ENCODE data around the gene EN1. TPM values are rescaled to one million over a fixed set of nuclear protein-coding genes. Genes with fewer than 3 reads are reported as not detected.

EN1 gene
- total and polyA plus RNA-seq, 7 experiments from 2014 or later, result not detected

DNA sequence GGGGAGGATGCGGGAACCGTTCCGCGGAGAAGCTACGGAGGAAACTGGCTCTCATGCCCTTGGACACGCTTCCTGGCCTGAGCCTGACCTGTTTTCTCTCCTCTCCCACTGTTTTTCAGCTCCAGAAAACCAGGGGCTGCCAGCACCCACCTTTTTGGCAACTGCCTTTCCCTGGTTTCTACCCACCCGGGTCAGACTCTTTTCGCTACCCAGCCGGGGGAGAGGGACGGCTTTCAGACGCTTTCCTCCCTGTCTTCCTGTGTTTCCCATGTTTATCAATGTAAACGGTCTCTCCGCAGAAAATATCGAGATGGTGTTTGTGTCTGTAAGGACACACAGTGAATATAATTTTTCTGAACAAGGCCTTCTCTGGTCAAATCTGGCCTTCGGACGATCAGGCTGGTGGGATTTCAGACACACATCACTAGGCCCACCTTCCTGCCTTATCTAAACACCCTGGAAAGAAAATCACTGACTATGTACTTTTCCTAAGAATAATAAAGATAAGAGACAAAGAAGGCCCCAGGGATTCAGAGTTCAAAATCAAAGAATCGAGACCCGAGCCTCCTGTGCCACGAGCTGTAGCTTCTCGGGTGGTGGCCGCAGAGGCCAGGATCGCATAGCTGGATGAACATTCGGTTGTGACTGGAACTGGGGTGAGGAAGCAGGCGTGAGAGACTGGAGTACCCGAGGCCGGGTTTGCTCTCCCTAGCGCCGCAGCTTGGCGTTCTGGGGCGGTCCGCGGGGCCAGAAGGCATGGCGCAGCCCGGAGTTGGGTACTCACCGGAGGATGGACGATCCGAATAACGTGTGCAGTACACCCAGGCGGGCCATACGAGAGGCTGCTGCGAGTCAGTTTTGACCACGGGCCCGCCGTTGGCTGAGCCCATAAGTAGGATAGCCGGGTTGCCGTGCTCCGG, 1.7 kb downstream of the EN1 start:
- H3K4me1 Mint-ChIP-seq, result peaks cover 14 to 75% (median 45%) of the 10 kb centered on the region in 7 donors
- Histone ChIP-seq H3K27me3 (ENCODE audit: control insufficient read depth in 2 of 2, insufficient read depth in 2 of 2, low read length in 2 of 2) (peaks cover 13 to 45% of the 10 kb centered on the region in 2 donors), H3K4me3 (ENCODE audit: low read length) (no peak overlapping the region), H3K4me1 (ENCODE audit: control insufficient read depth in 2 of 2, insufficient read depth in 2 of 2, low read length in 2 of 2) (peaks cover 3 to 9% of the 10 kb centered on the region in 2 donors), H3K9me3 (ENCODE audit: control insufficient read depth in 2 of 3, low read length in 3 of 3) (no peaks in the 10 kb centered on the region), H3K36me3 (ENCODE audit: control insufficient read depth in 2 of 3, insufficient read depth in 3 of 3, low read length in 3 of 3) (no peaks in the 10 kb centered on the region), H3K27ac (ENCODE audit: low read depth, low read length) (no peak overlapping the region)
- DNase-seq (no peak), ATAC-seq (no peak)
- intact Hi-C loops (cut with micrococcal nuclease), result loop anchor here in 1 of 2 donors (1.0 kb wide), 1 partner anchor 10 kb away; no protein-coding TSS in a partner anchor
- H3K4me3 Mint-ChIP-seq, result peak overlapping the region; percentile 45 to 86 (median 73)
- peak overlapping the region in 2 of 9 donors; percentile 63 to 65 for H3K27ac Mint-ChIP-seq
- POLR2A ChIA-PET, result no interaction called here
- peaks cover 0 to 10% (median 0%) of the 10 kb centered on the region in 11 donors for H3K9me3 Mint-ChIP-seq
- H3K36me3 Mint-ChIP-seq, result peaks cover 0 to 3% (median 0%) of the 10 kb centered on the region in 5 donors
- CTCF ChIA-PET, result interaction anchor here (1.6 kb wide), 1 partner anchor 10 kb away, joined by 3 read pairs; no protein-coding TSS in a partner anchor
- peaks cover 81 to 88% (median 83%) of the 10 kb centered on the region in 5 donors for H3K27me3 Mint-ChIP-seq

DNA sequence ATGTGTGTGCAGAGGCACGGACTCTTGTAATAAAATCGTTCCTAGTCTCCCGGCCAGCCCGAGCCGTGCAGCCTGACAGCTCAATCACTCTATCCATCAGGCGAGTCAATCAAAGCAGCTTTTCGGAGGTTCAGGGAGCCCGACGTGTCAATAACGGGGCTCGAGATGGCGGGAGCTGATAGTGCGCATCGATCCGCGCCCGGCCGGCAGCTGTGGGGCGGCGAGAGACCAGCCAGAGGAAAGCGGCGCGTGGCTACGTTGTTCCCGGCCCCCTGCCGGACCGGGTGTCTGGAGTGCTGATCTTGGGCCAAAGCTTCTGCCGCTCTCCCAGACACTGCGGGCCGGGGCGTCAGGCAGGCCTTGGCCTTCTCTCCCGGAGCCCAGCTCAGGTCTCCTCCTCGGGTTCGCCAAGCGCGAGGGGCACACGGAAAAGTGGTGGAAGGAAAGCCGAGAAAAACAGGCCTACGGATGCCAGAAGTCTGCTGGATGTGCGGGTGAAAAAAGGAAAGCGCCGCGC, 2.4 kb downstream of the EN1 start:
- Histone ChIP-seq H3K27ac (ENCODE audit: low read depth, low read length) (no peak overlapping the region), H3K4me3 (ENCODE audit: low read length) (no peak overlapping the region), H3K27me3 (ENCODE audit: control insufficient read depth in 2 of 2, insufficient read depth in 2 of 2, low read length in 2 of 2) (peaks cover 15 to 45% of the 10 kb centered on the region in 2 donors), H3K36me3 (ENCODE audit: control insufficient read depth in 2 of 3, insufficient read depth in 3 of 3, low read length in 3 of 3) (no peaks in the 10 kb centered on the region), H3K4me1 (ENCODE audit: control insufficient read depth in 2 of 2, insufficient read depth in 2 of 2, low read length in 2 of 2) (peaks cover 3 to 9% of the 10 kb centered on the region in 2 donors), H3K9me3 (ENCODE audit: control insufficient read depth in 2 of 3, low read length in 3 of 3) (no peaks in the 10 kb centered on the region)
- ChIA-PET POLR2A (no interaction called here), CTCF (no interaction called here)
- H3K27ac Mint-ChIP-seq, result peak overlapping the region in 1 of 9 donors; percentile 63
- ATAC-seq, result no peak
- H3K27me3 Mint-ChIP-seq, result peaks cover 81 to 88% (median 83%) of the 10 kb centered on the region in 5 donors
- H3K9me3 Mint-ChIP-seq, result peaks cover 0 to 10% (median 0%) of the 10 kb centered on the region in 11 donors
- DNase-seq, result no peak
- H3K36me3 Mint-ChIP-seq, result peaks cover 0 to 3% (median 0%) of the 10 kb centered on the region in 5 donors
- intact Hi-C loops (cut with micrococcal nuclease), result no loop called here
- H3K4me3 Mint-ChIP-seq, result peak overlapping the region in 9 of 10 donors; percentile 27 to 86 (median 54)
- peaks cover 14 to 72% (median 45%) of the 10 kb centered on the region in 7 donors for H3K4me1 Mint-ChIP-seq

DNA sequence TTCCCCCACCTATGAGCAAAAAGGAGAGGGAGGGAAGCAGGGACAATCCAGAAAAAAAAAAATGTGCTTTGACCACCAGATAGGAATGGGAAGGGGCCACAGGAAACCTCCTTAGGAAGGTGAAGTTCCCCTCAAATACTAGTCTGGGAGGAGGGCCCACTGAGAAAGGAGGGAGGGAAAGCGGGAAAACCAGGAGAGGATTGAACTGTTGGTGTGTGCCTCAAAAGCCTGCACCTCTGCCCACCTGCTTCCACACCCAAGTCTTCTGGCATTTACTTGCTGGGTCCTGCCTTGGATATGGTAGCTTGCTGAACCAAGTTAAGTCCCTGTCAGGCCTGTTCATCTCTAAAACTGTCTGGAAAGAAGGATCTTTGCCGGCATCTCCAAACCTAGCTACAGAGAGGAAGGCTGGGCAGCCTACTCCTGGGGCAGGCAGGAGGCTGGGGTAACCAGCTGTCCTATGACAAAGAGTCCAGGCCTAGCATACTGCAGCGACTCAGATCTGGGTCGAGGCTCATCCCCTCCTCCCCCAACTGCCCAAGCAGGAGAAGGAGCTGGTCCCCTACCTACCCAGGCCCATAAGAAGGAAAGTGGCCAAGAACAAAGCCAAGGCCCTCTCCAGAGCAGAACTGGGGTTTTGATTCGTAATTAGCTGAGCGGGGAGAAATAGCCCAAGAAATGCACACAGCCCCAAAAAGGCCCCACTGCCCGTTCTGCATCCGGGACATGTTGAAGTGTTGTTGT, 3.0 kb downstream of the EN1 start:
- no peak overlapping the region for H3K27ac Mint-ChIP-seq
- DNase-seq, result no peak
- no peak for ATAC-seq
- peaks cover 14 to 72% (median 45%) of the 10 kb centered on the region in 7 donors for H3K4me1 Mint-ChIP-seq
- ChIA-PET CTCF (no interaction called here), POLR2A (no interaction called here)
- intact Hi-C loops (cut with micrococcal nuclease), result no loop called here
- peaks cover 3 to 9% of the 10 kb centered on the region in 2 donors for H3K4me1 ChIP-seq (ENCODE audit: control insufficient read depth in 2 of 2, insufficient read depth in 2 of 2, low read length in 2 of 2)
- H3K4me3 Mint-ChIP-seq, result peak overlapping the region in 8 of 10 donors; percentile 17 to 90 (median 53)
- no peaks in the 10 kb centered on the region for H3K36me3 ChIP-seq (ENCODE audit: control insufficient read depth in 2 of 3, insufficient read depth in 3 of 3, low read length in 3 of 3)
- no peaks in the 10 kb centered on the region for H3K9me3 ChIP-seq (ENCODE audit: control insufficient read depth in 2 of 3, low read length in 3 of 3)
- H3K27me3 Mint-ChIP-seq, result peaks cover 83 to 88% (median 84%) of the 10 kb centered on the region in 5 donors
- no peak overlapping the region for H3K27ac ChIP-seq (ENCODE audit: low read depth, low read length)
- no peak overlapping the region for H3K4me3 ChIP-seq (ENCODE audit: low read length)
- peaks cover 0 to 3% (median 0%) of the 10 kb centered on the region in 5 donors for H3K36me3 Mint-ChIP-seq
- H3K27me3 ChIP-seq (ENCODE audit: control insufficient read depth in 2 of 2, insufficient read depth in 2 of 2, low read length in 2 of 2), result peaks cover 15 to 44% of the 10 kb centered on the region in 2 donors
- H3K9me3 Mint-ChIP-seq, result peaks cover 0 to 10% (median 0%) of the 10 kb centered on the region in 11 donors

DNA sequence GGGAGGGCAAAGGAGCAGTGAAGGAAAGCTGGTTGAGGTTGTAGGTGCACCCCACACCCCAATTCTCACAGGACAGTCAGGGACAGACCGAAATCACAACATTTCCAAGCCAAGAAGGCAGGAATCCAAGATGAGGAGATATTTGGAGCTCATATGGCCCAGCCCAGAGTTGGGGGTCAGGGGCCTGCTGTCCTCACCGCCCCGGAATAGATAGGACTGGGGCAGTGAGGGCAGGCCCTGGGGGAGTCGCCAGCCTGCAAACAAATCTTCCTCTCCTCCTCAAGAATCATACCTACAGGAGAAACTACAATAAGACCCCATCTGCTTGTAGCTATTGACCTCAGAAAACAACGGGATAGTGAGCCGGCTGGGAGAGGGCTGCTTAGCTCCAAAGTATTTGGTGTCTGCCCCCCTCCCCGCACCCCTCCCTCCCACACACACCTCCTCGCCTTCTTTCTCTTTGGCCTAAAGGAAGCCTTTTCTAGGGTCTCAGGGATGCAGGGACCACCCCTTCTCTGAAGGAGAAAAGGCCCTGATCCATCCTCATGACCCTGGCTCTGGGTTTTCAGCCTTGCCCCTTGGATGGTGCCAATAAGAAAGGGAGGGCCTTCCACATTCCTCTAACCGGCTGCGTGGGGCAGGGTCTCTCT, 3.8 kb downstream of the EN1 start:
- peak overlapping the region in 8 of 10 donors; percentile 10 to 90 (median 68) for H3K4me3 Mint-ChIP-seq
- H3K36me3 Mint-ChIP-seq, result peaks cover 0 to 3% (median 0%) of the 10 kb centered on the region in 5 donors
- H3K4me3 ChIP-seq (ENCODE audit: low read length), result no peak overlapping the region
- H3K4me1 Mint-ChIP-seq, result peaks cover 14 to 67% (median 41%) of the 10 kb centered on the region in 7 donors
- H3K27ac ChIP-seq (ENCODE audit: low read depth, low read length), result no peak overlapping the region
- POLR2A ChIA-PET, result no interaction called here
- DNase-seq (no peak), ATAC-seq (no peak)
- peaks cover 0 to 8% (median 0%) of the 10 kb centered on the region in 11 donors for H3K9me3 Mint-ChIP-seq
- no peaks in the 10 kb centered on the region for H3K36me3 ChIP-seq (ENCODE audit: control insufficient read depth in 2 of 3, insufficient read depth in 3 of 3, low read length in 3 of 3)
- peaks cover 15 to 36% of the 10 kb centered on the region in 2 donors for H3K27me3 ChIP-seq (ENCODE audit: control insufficient read depth in 2 of 2, insufficient read depth in 2 of 2, low read length in 2 of 2)
- no peaks in the 10 kb centered on the region for H3K9me3 ChIP-seq (ENCODE audit: control insufficient read depth in 2 of 3, low read length in 3 of 3)
- intact Hi-C loops (cut with micrococcal nuclease), result no loop called here
- peaks cover 81 to 87% (median 84%) of the 10 kb centered on the region in 5 donors for H3K27me3 Mint-ChIP-seq
- H3K4me1 ChIP-seq (ENCODE audit: control insufficient read depth in 2 of 2, insufficient read depth in 2 of 2, low read length in 2 of 2), result peaks cover 3 to 9% of the 10 kb centered on the region in 2 donors
- H3K27ac Mint-ChIP-seq, result peak overlapping the region in 1 of 9 donors; percentile 71
- CTCF ChIA-PET, result no interaction called here

DNA sequence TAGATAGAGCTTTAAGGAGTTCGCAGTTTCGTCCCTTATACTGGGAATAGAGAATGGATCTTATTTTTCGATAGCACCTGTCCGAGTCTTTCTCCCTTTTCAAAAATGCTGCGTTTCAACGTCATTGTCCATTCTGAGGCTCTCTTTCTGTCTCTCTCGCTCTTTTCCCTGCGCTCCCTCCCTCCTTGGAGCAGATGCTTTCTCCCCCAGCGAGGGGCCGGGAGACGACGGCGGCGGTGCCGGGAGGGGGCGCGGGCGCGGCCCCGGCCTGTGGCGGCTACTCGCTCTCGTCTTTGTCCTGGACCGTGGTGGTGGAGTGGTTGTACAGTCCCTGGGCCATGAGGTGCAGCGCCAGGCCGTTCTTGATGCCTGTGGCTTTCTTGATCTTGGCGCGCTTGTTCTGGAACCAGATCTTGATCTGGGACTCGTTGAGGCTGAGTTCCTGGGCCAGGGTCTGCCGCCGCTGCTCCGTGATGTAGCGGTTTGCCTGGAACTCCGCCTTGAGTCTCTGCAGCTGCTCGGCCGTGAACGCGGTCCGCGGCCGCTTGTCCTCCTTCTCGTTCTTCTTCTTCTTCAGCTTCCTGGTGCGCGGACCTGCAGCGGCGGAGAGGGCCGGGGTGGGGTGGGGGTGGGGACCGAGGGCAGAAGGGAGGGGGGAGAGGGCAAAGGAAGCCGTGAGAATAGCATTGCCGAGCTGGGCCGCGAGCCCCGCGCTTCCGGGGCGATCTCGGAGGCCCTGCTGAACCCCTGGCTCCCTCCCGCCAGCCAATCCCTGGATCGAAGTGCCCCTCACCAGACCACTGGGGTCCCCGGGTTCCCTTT, 4.6 kb downstream of the EN1 start:
- no peak overlapping the region for H3K27ac Mint-ChIP-seq
- peaks cover 15 to 31% of the 10 kb centered on the region in 2 donors for H3K27me3 ChIP-seq (ENCODE audit: control insufficient read depth in 2 of 2, insufficient read depth in 2 of 2, low read length in 2 of 2)

More for the DNA sequence above, 4.6 kb downstream of the EN1 start:
- Mint-ChIP-seq H3K27me3 (peaks cover 79 to 89% (median 86%) of the 10 kb centered on the region in 5 donors), H3K4me1 (peaks cover 9 to 60% (median 36%) of the 10 kb centered on the region in 7 donors), H3K9me3 (peaks cover 0 to 6% (median 0%) of the 10 kb centered on the region in 11 donors), H3K36me3 (peaks cover 0 to 1% (median 0%) of the 10 kb centered on the region in 5 donors), H3K4me3 (peak overlapping the region; percentile 50 to 90 (median 83))
- no peak overlapping the region for H3K27ac ChIP-seq (ENCODE audit: low read depth, low read length)
- no peak for ATAC-seq
- POLR2A ChIA-PET, result no interaction called here
- H3K36me3 ChIP-seq (ENCODE audit: control insufficient read depth in 2 of 3, insufficient read depth in 3 of 3, low read length in 3 of 3), result no peaks in the 10 kb centered on the region
- intact Hi-C loops (cut with micrococcal nuclease), result no loop called here
- H3K4me3 ChIP-seq (ENCODE audit: low read length), result peak overlapping the region; percentile 38
- no peak for DNase-seq
- no peaks in the 10 kb centered on the region for H3K9me3 ChIP-seq (ENCODE audit: control insufficient read depth in 2 of 3, low read length in 3 of 3)
- peaks cover 3 to 7% of the 10 kb centered on the region in 2 donors for H3K4me1 ChIP-seq (ENCODE audit: control insufficient read depth in 2 of 2, insufficient read depth in 2 of 2, low read length in 2 of 2)
- CTCF ChIA-PET, result no interaction called here

Measured in naive thymus-derived CD4-positive, alpha-beta T cell (primary cell).